Brain microvascular endothelial cell (primary cell): ENCODE results near the gene ST3GAL6.

Source experiments
- DNase-seq: peaks from one replicate; pipeline ENCODE4 v3.0.0-alpha.2; 2020
- H3K27ac ChIP-seq: fragments of 250-450 bp; sonication (Bioruptor Pico); 2 replicates; pipeline ENCODE4 v1.5.1; 2020; ENCODE audit warnings: mild to moderate bottlenecking, moderate library complexity
- H3K27me3 ChIP-seq: fragments of 250-450 bp; sonication (Bioruptor Pico); replicated peaks from 2 replicates; pipeline ENCODE4 v1.5.1; 2020; ENCODE audit warnings: mild to moderate bottlenecking
- H3K36me3 ChIP-seq: fragments of 250-450 bp; sonication (Bioruptor Pico); replicated peaks from 2 replicates; pipeline ENCODE4 v1.5.1; 2020; ENCODE audit warnings: mild to moderate bottlenecking
- H3K4me3 ChIP-seq: 2 replicates; pipeline ENCODE4 v1.5.1; 2011; ENCODE audit warnings: low read depth, mild to moderate bottlenecking, control low read depth, low read length, moderate library complexity
- CTCF ChIP-seq: IDR thresholded peaks from 2 replicates; pipeline ENCODE4 v1.5.1; 2011; ENCODE audit warnings: low read depth, mild to moderate bottlenecking, moderate library complexity, low read length, control low read depth, inconsistent platforms; ENCODE audit errors: missing control alignments
- in situ Hi-C: cut with HindIII; loops from 2 replicates; pipeline ENCODE4 v1.10.0; 2017; ENCODE audit warnings: low sequenced_read_pairs, low pct_ligation_motif_present

ST3GAL6 gene

DNA sequence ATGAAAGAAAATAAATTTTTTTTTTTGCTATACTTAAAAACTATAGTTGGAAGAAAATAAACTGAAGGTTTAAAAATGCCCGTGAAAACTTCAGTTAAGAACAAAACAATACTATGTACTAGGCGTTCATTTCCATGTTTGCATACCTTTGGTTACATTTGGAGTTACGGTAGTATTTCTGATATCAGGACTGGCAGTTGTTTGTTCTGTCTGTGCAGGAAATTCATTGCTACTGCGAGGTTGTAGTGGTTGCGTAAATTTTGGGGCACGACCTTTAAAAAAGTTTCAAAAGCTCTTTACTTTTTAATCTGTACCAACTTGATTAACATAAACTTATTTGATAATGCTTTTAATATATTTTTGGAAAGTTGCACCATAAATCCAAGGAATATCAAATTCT, 47.9 kb downstream of the ST3GAL6 start:
- H3K27ac ChIP-seq = no peak overlapping the region
- no peak for TF ChIP-seq CTCF
- in situ Hi-C loops = loop anchor here (25.0 kb wide), 1 partner anchor 176 kb away; no protein-coding TSS in a partner anchor

GRCh38 chr3:98812851-98813374, 49.8 kb downstream of the ST3GAL6 start:
- Histone ChIP-seq H3K27ac (no peak overlapping the region), H3K27me3 (no peaks in the 10 kb centered on the region), H3K36me3 (peaks cover 75% of the 10 kb centered on the region), H3K4me3 (no peak overlapping the region)
- no peak for DNase-seq
- in situ Hi-C loops = loop anchor here (25.0 kb wide), 1 partner anchor 174 kb away; no protein-coding TSS in a partner anchor
- peak; percentile 39 for TF ChIP-seq CTCF

More for the DNA sequence above, 47.9 kb downstream of the ST3GAL6 start:
- H3K27me3 ChIP-seq = no peaks in the 10 kb centered on the region
- H3K36me3 ChIP-seq = peaks cover 76% of the 10 kb centered on the region
- no peak overlapping the region for H3K4me3 ChIP-seq
- no peak for DNase-seq

DNA sequence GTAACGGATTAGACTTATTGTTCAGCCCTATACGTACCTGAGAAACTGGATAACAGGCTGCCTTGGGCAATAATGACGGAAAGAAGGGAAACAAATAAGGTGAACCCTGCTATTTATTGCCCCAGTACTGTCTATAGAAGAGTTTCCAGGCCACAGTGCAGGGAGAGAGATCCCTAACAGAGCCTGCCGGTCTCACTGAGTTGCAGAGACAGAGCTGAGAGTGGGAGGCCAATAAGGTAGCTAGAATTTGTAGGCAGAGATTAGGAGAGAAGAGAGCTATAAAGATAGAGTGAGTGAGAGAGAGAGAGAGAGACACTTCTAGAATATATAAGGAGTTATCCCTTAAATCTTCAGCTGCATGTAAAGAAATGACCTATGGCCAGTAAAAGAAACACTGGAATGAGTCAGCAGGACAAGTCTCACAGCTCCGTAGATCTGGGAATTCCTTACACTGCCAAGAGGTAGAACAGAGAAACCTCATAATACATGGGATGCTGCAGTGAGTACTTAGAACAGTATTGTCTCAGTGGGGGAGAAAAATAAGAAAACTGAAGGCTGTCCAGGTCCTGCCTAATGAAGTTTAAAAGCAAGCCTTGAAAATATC, 51.8 kb downstream of the ST3GAL6 start:
- peak overlapping the region; percentile 49 for H3K27ac ChIP-seq
- H3K4me3 ChIP-seq = no peak overlapping the region
- in situ Hi-C loops = loop anchor here (25.0 kb wide), 1 partner anchor 172 kb away; no protein-coding TSS in a partner anchor
- TF ChIP-seq CTCF = no peak
- peaks cover 74% of the 10 kb centered on the region for H3K36me3 ChIP-seq
- DNase-seq = peak; percentile 63
- no peaks in the 10 kb centered on the region for H3K27me3 ChIP-seq

GRCh38 chr3:98817547-98818041, 54.5 kb downstream of the ST3GAL6 start:
- peak; percentile 34 for TF ChIP-seq CTCF
- H3K27ac ChIP-seq = no peak overlapping the region
- peaks cover 73% of the 10 kb centered on the region for H3K36me3 ChIP-seq
- no peaks in the 10 kb centered on the region for H3K27me3 ChIP-seq
- DNase-seq = no peak
- in situ Hi-C loops = loop anchor here (25.0 kb wide), 1 partner anchor 170 kb away; no protein-coding TSS in a partner anchor
- no peak overlapping the region for H3K4me3 ChIP-seq

GRCh38 chr3:98821063-98821462, 57.9 kb downstream of the ST3GAL6 start:
- no peak for DNase-seq
- TF ChIP-seq CTCF = no peak
- Histone ChIP-seq H3K4me3 (no peak overlapping the region), H3K36me3 (peaks cover 60% of the 10 kb centered on the region), H3K27ac (no peak overlapping the region), H3K27me3 (no peaks in the 10 kb centered on the region)
- in situ Hi-C loops = loop anchor here (25.0 kb wide), 1 partner anchor 166 kb away; no protein-coding TSS in a partner anchor
